ENCODE results near the gene SF3B4. TPM values are rescaled to one million over a fixed set of nuclear protein-coding genes. Genes with fewer than 3 reads are reported as not detected.
"Not testable (repeated sequence)": the region's sequence is repeated elsewhere in the genome, so short reads cannot be mapped to it uniquely, and the experiment has no call there.

The SF3B4 gene
- total RNA-seq, 2 experiments from 2014 or later = 79.4 to 109 TPM

GRCh38 chr1:149899460-149900284 lies 27.9 kb downstream of the SF3B4 start, which contains the start of gene BOLA1:
BOLA1 (plus strand) TSS chr1:149899568; CDS start chr1:149900060, 492 bp downstream.
- peak; percentile 97 for ATAC-seq
- H3K36me3 Mint-ChIP-seq = peaks cover 11% of the 10 kb centered on the region
- H3K4me1 Mint-ChIP-seq = peaks cover 24% of the 10 kb centered on the region
- peak within 1 kb of the TSS; percentile 86 for H3K4me3 Mint-ChIP-seq
- no peaks in the 10 kb centered on the region for H3K9me3 Mint-ChIP-seq (ENCODE audit: low read depth)
- H3K27me3 Mint-ChIP-seq = peaks cover 3% of the 10 kb centered on the region
- H3K27ac Mint-ChIP-seq = peak within 1 kb of the TSS; percentile 95
- CTCF ChIA-PET = interaction anchor here (0.7 to 1.4 kb wide), 6 partner anchors 12 to 167 kb away, joined by 3 to 5 read pairs (median 4); a partner anchor contains a TSS
- DNase-seq = peak; percentile 93

DNA sequence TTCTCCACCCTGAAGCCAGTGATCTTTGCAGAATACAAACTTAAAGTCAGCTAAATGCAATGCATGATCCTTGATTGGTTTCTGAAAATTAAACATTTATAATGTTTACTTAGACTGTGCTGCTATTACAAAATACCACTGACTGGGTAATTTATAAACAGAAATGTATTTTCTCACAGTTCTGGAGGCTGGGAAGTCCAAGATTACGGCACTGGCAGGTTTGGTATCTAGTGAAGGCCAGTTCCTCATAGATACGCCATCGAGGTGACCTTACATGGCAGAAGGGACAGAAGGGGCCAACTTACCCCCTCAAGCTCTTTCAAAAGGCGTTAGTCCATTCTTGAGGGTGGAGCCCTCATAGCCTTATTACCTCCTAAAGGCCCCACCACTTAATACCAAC lies 31.0 kb downstream of the SF3B4 start:
- Mint-ChIP-seq H3K9me3 (ENCODE audit: low read depth) (no peaks in the 10 kb centered on the region), H3K36me3 (peaks cover 8% of the 10 kb centered on the region), H3K4me3 (no peak overlapping the region), H3K27me3 (peaks cover 3% of the 10 kb centered on the region), H3K27ac (no peak overlapping the region), H3K4me1 (peaks cover 26% of the 10 kb centered on the region)
- no peak for ATAC-seq
- DNase-seq = peak; percentile 16
- CTCF ChIA-PET = no interaction called here

DNA sequence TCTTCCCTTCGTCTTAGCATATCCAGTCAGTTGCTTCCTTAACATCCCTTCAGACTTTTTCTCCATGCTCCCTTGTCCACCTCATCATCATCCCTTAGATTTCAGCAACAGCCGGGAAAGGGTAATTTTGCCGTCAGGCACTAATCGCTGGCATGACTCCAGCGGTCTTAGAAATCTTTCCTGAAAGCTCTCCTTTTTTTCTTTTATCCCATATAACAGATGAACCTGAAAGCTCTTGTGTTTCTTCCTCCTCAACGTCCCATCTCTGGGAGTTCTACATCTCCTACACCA lies 38.7 kb downstream of the SF3B4 start:
- H3K9me3 Mint-ChIP-seq (ENCODE audit: low read depth) = no peaks in the 10 kb centered on the region
- no peak overlapping the region for H3K4me3 Mint-ChIP-seq
- ATAC-seq = no peak
- peak; percentile 40 for DNase-seq
- H3K27me3 Mint-ChIP-seq = peaks cover 2% of the 10 kb centered on the region
- peaks cover 1% of the 10 kb centered on the region for H3K36me3 Mint-ChIP-seq
- peaks cover 10% of the 10 kb centered on the region for H3K4me1 Mint-ChIP-seq
- no peak overlapping the region for H3K27ac Mint-ChIP-seq
- CTCF ChIA-PET = interaction anchor here (0.6 to 2.9 kb wide), 15 partner anchors 9 to 298 kb away, joined by 3 to 11 read pairs (median 4); partner anchors contain the start of genes SF3B4 and VPS45

DNA sequence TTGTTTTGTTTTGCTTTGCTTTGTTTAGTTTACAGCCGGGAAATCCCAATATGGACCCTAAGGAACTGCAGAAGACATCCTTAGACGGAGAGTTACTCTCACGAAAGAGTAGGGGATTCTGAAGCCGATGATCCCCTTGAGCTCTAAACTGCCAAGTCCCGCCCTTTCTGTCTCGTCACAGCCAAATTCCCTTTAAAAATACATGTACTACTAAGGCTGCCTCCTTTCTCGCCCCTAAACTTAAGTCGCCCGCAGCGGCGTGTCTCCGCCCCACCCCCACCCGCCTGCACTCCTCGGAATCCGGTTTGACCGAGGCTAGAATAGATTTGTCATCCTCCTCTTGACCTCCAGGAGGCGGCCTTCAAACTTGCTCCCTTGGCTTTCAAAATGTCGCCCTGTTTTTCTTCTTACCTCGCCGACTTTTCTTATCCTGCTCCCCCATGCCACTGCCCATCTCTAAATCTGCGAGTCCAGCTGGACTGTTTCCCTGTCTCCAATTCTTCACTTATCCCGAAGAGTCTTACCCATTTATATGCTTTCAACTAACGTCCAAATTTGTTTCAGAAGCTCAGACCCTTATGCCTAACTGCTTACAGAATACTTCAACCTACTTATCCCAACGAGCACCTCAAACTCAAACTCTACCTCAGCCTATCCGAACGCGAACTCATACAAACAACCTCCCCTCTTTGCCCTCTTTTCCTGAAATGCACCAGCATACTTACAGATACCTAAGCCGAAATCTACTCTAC lies 39.2 kb downstream of the SF3B4 start:
- peaks cover 1% of the 10 kb centered on the region for H3K36me3 Mint-ChIP-seq

DNA sequence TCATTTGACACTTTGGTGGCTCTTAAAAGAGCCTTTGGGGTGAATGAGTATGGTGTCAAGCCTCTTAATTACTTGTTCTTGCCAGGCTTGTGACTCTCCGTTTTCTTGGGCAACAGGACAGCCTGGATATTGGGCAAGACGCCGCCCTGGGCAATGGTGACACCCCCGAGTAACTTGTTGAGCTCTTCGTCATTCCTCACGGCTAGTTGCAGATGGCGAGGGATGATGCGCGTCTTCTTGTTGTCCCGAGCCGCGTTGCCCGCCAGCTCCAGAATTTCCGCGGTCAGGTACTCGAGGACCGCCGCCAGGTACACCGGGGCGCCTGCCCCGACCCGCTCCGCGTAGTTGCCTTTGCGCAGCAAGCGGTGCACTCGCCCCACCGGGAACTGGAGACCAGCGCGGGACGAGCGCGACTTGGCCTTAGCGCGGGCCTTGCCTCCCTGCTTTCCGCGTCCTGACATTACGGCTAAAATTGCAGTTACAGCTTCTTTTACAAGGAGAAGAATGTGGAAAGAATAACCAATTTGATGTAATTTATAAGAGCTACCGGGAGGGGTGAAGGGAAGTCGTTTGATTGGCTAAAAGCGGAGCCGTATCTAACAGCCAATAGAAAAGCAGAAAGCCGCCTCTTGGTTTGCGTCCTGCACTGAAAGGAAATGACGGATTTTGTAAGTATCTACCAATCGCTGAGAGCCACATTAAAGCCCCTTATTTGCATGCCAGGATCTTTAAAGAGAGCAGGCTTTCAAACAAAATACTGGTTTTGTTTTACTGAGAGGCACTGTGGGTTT lies 40.0 kb downstream of the SF3B4 start:
- H3K27ac Mint-ChIP-seq = no peak overlapping the region
- DNase-seq (peak; percentile 91), ATAC-seq (peak; percentile 50)
- no peak overlapping the region for H3K4me3 Mint-ChIP-seq
- peaks cover 1% of the 10 kb centered on the region for H3K36me3 Mint-ChIP-seq
- H3K4me1 Mint-ChIP-seq = peaks cover 10% of the 10 kb centered on the region
- H3K27me3 Mint-ChIP-seq = peaks cover 2% of the 10 kb centered on the region
- CTCF ChIA-PET = interaction anchor here (0.6 to 2.9 kb wide), 17 partner anchors 11 to 368 kb away, joined by 3 to 11 read pairs (median 4); partner anchors contain the start of genes PLEKHO1, SF3B4 and VPS45
- H3K9me3 Mint-ChIP-seq (ENCODE audit: low read depth) = no peaks in the 10 kb centered on the region

More for the DNA sequence above, 39.2 kb downstream of the SF3B4 start:
- CTCF ChIA-PET = interaction anchor here (0.6 to 2.9 kb wide), 20 partner anchors 10 to 367 kb away, joined by 3 to 11 read pairs (median 4); partner anchors contain the start of genes PLEKHO1, SF3B4 and VPS45
- H3K4me1 Mint-ChIP-seq = peaks cover 10% of the 10 kb centered on the region
- DNase-seq (peak; percentile 94), ATAC-seq (peak; percentile 17)
- H3K27ac Mint-ChIP-seq = no peak overlapping the region
- no peaks in the 10 kb centered on the region for H3K9me3 Mint-ChIP-seq (ENCODE audit: low read depth)
- peaks cover 2% of the 10 kb centered on the region for H3K27me3 Mint-ChIP-seq
- no peak overlapping the region for H3K4me3 Mint-ChIP-seq

DNA sequence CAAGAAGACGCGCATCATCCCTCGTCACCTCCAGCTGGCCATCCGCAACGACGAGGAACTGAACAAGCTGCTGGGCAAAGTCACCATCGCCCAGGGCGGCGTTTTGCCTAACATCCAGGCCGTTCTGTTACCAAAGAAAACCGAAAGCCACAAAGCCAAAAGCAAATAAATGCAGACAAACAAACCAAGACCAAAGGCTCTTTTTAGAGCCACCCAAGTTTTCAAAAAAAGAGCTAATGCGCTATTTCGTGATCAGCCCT lies 40.5 kb downstream of the SF3B4 start:
- not testable (repeated sequence) for H3K27ac Mint-ChIP-seq, ATAC-seq
- CTCF ChIA-PET = interaction anchor here (1.3 to 2.9 kb wide), 6 partner anchors 10 to 300 kb away, joined by 3 to 11 read pairs (median 6); partner anchors contain the start of genes SF3B4 and VPS45

DNA sequence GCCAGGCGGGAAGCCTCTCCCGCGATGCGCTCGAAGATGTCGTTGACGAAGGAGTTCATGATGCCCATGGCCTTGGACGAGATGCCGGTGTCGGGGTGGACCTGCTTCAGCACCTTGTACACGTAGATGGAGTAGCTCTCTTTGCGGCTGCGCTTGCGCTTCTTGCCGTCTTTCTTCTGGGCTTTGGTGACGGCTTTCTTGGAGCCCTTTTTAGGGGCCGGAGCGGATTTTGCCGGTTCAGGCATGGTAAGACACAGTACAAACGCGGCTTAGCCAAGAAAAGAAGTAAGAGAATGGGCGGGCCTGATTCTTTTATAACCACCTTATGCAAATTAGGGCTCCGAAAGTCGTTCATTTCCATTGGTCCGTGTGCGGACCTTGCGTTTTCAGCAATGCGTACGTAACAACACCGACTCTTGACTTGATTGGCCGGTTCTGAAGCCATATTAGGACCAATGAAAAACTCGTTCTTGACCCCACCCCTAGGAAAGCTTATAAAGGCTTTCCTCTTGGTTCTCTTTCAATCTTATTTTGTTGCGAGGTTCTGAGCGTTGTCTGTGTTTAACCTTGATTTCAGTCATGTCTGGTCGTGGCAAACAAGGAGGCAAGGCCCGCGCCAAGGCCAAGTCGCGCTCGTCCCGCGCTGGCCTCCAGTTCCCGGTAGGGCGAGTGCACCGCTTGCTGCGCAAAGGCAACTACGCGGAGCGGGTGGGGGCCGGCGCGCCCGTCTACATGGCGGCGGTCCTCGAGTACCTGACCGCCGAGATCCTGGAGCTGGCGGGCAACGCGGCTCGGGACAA lies 41.0 kb downstream of the SF3B4 start:
- H3K4me3 Mint-ChIP-seq = no peak overlapping the region
- peaks cover 1% of the 10 kb centered on the region for H3K36me3 Mint-ChIP-seq
- H3K27ac Mint-ChIP-seq = no peak overlapping the region
- H3K9me3 Mint-ChIP-seq (ENCODE audit: low read depth) = no peaks in the 10 kb centered on the region
- H3K4me1 Mint-ChIP-seq = peaks cover 17% of the 10 kb centered on the region
- CTCF ChIA-PET = interaction anchor here (1.3 to 2.9 kb wide), 4 partner anchors 42 to 301 kb away, joined by 6 to 11 read pairs (median 8); partner anchors contain the start of genes SF3B4 and VPS45
- DNase-seq = peak; percentile 94
- H3K27me3 Mint-ChIP-seq = peaks cover 2% of the 10 kb centered on the region
- peak; percentile 60 for ATAC-seq

More for the DNA sequence above, 40.5 kb downstream of the SF3B4 start:
- DNase-seq; H3K36me3 Mint-ChIP-seq; H3K27me3 Mint-ChIP-seq; H3K9me3 Mint-ChIP-seq (ENCODE audit: low read depth); H3K4me3 Mint-ChIP-seq: not testable (repeated sequence)
- peaks cover 15% of the 10 kb centered on the region for H3K4me1 Mint-ChIP-seq

- peak; percentile 0 for ATAC-seq
- DNase-seq; H3K27me3 Mint-ChIP-seq; H3K4me3 Mint-ChIP-seq; H3K9me3 Mint-ChIP-seq (ENCODE audit: low read depth); H3K36me3 Mint-ChIP-seq; H3K27ac Mint-ChIP-seq; CTCF ChIA-PET: not testable (repeated sequence)
- H3K4me1 Mint-ChIP-seq = peaks cover 19% of the 10 kb centered on the region
Observed at GRCh38 chr1:149886121-149886395, 41.5 kb downstream of the SF3B4 start.

GRCh38 chr1:149885339-149886120 lies 42.1 kb downstream of the SF3B4 start:
- ATAC-seq = peak; percentile 7
- H3K4me1 Mint-ChIP-seq = peaks cover 19% of the 10 kb centered on the region
- CTCF ChIA-PET = no interaction called here
- peaks cover 1% of the 10 kb centered on the region for H3K36me3 Mint-ChIP-seq
- no peak overlapping the region for H3K4me3 Mint-ChIP-seq
- H3K9me3 Mint-ChIP-seq (ENCODE audit: low read depth) = no peaks in the 10 kb centered on the region
- H3K27me3 Mint-ChIP-seq = peaks cover 2% of the 10 kb centered on the region
- no peak overlapping the region for H3K27ac Mint-ChIP-seq
- DNase-seq = peak; percentile 90

DNA sequence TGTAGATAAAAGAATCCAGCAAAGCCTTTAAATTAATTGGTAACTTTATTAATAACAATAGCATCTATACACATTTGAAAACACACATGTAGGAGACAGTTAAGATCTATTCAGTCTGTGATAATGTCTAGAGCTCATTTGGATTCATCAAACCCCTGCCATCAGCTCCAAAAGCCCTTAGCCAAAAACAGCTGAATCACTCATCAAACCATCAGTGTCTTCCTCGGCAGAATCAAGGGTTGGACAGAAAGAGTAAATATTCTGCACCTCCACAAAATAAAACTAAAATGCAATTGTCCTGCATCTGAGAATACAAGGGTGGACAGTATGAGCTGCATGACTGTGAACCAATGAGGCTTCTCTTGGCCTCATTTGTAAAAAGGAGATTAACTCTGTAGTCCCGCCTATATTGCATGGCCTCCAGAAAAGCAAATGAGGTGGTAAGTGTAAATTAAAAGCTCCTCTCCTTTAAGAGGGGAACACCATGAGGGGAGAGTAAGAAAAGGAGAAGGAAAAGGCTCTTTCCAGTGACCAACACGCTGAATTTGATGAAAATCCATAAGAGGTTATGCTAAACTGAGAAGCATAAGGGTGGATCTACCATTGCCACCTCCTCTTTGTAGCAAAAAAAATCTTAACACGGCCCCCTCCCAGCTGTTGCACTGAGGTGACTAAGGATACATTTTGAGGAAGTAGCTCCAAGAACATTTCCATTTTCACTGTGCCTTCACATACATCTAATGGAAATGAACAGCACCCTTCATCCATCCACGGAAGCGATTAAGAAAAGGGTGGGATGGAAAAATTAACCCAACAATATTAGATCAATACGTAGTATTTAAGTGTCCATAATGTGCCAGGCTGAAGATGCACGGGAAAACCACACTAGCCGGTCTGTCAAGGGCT lies 42.9 kb downstream of the SF3B4 start:
- CTCF ChIA-PET = interaction anchor here (0.8 kb wide), 1 partner anchor 302 kb away, joined by 3 read pairs; no protein-coding TSS in a partner anchor
- peaks cover 1% of the 10 kb centered on the region for H3K36me3 Mint-ChIP-seq
- H3K27ac Mint-ChIP-seq = no peak overlapping the region
- DNase-seq (peak; percentile 70), ATAC-seq (no peak)
- peaks cover 2% of the 10 kb centered on the region for H3K27me3 Mint-ChIP-seq
- H3K4me1 Mint-ChIP-seq = peaks cover 19% of the 10 kb centered on the region
- no peaks in the 10 kb centered on the region for H3K9me3 Mint-ChIP-seq (ENCODE audit: low read depth)
- no peak overlapping the region for H3K4me3 Mint-ChIP-seq

- Mint-ChIP-seq H3K9me3 (ENCODE audit: low read depth) (no peaks in the 10 kb centered on the region), H3K4me3 (no peak overlapping the region), H3K4me1 (peaks cover 25% of the 10 kb centered on the region), H3K27me3 (peaks cover 2% of the 10 kb centered on the region), H3K36me3 (peaks cover 1% of the 10 kb centered on the region), H3K27ac (no peak overlapping the region)
- ATAC-seq = no peak
- CTCF ChIA-PET = no interaction called here
- DNase-seq = no peak
Observed at GRCh38 chr1:149883598-149884247, 43.9 kb downstream of the SF3B4 start.

Data from activated CD8-positive, alpha-beta memory T cell treated with anti-CD3 and anti-CD28 coated beads, Interleukin-2, amount 10 ng/mL, durations not matched to agents 7 days and 5 days (primary cell).